ENCODE data around the gene HSPG2.
"Not testable (repeated sequence)": the region's sequence is repeated elsewhere in the genome, so short reads cannot be mapped to it uniquely, and the experiment has no call there.

The HSPG2 gene

DNA sequence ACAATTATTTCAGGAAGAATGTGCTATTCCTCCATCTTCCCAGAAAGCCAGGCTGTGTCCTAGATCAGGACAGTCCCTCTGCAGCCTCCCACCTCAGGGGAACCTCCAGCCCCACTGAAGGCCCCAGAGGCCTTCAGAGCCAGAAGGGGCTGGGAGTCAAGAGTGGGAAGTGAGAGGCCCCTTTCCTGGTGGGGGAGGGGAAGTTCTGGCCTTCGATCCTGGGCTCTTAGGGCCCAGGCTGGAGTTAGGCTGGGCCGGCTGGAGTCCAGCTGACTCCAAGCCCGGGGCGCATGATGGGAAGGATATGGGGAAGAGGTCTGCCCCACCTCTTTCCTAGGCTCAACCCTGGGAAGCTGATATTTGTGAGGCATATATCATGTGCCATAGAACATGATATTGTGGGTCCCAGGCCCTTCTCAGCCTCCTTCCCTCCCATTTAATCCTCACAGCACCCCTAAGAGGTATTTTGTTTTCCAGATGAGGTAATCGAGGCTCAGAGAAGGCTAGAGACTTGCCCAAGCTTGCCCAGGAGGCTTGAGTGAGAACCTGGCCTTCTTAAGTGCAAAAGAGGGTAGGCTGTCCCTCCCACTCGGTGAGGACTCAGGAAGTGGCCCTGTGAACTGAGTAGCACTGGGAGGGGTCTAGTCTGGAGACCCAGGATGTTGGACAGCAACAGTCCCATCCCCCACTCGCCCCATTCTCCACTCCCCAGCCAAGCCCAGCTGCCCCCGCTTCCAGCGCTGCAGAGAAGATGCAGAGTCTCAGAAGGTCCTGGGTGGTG is 18.6 kb upstream of the HSPG2 start:
- no peak for DNase-seq

DNA sequence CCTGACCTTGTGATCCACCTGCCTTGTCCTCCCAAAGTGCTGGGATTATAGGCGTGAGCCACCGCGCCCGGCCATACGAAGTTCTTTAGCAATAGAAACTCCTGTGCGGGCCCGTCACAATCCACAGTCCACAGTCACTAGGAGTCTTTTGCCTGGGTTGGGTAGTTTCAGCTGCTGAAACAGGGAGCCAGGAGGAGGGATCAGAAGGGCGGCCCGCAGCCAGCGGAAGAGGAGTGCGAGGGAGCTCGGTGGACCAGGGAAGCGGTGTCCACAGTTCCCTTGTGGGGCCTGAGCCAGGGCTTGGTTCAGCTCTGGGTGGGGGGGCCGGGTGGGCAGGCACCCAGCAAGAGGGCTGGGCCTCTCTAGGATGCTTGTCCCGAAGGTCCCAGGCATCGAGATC is 17.9 kb upstream of the HSPG2 start:
- no peak for DNase-seq

DNA sequence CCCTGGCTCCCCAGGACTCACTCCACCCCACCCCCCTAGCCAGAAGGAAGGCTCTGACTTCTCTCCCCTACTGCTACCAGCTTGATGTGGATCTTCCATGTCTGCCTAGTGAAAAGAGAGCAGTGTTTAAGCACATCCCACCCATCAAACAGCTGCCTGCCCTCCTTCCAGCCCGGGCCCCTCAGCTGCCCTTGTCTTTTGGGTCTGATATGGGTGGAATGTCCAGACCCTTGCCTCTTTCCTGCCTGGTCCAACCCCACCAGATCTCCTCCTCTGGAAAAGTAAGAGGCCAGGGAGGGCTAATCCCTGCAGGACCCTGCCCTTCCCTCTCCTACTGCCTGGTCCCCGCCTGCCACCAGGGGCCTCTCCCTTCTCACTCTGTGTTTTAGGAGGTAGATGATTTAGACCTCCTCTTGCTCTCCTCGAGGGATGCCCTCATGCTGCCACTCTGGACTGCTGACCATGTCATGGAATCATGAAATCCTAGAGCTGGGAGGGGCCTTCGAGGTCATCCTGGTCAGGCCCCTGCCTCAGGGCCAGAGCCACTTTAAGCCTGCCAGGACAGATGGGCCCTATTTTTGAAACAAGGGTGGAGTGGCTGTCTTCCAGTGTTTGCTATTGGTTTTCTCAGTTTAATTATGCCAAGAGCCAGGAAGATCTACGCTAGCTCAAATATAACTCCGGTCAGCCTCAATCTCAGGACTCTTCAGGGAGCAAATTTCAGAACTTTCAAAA is 15.8 kb upstream of the HSPG2 start:
- no peak for DNase-seq

DNA sequence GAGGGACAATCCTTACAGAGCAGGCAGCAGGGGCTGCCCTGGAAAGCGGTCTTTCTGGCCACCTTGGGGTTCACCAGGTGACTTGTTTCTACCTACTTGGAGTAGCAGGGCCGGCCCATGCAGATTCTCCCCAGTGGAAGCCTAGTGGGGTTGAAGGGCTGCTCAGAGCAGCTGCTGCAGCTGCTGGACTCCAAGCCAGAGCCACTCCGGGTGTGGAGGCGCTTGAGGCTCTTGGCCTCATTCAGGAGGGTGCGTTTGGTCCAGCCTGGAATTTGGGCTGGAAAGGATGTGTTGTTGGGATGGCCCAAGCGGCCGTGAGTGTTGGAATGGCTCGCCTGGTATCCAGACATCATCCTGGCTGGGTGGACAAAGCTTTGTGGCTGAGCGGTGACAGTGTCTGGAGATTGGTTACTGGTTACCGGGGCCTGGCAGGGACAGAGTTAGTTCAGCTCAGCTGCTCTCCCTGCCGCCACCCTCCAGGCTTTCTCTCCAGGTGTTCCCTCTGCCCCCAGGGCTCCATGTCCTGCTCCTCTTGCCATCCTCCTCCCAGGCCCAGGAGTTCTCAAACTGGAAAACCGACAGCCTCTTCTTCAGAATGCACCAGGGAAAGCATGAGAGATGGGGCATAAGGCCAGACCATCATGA is 14.2 kb upstream of the HSPG2 start:
- DNase-seq = no peak

DNA sequence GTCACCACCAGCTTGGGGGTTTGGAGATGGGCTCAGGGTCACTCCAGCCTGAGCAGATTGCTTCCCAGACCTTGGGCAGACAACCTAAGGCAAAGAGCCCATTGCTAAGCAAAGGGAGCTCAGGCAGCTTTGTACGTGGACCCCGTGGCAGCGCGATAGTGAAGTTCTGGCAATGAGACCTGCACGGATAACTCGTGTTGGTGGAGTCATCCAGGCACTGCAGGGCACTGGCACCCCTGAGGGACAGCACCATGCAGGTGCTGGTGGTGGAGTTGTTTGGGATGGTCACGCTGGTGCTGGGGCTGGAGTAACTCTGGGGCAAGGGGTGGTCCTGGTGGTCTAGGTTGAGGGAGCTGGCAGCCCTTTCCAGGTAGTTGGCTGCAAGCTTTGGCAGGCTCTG is 13.6 kb upstream of the HSPG2 start:
- no peak for DNase-seq

DNA sequence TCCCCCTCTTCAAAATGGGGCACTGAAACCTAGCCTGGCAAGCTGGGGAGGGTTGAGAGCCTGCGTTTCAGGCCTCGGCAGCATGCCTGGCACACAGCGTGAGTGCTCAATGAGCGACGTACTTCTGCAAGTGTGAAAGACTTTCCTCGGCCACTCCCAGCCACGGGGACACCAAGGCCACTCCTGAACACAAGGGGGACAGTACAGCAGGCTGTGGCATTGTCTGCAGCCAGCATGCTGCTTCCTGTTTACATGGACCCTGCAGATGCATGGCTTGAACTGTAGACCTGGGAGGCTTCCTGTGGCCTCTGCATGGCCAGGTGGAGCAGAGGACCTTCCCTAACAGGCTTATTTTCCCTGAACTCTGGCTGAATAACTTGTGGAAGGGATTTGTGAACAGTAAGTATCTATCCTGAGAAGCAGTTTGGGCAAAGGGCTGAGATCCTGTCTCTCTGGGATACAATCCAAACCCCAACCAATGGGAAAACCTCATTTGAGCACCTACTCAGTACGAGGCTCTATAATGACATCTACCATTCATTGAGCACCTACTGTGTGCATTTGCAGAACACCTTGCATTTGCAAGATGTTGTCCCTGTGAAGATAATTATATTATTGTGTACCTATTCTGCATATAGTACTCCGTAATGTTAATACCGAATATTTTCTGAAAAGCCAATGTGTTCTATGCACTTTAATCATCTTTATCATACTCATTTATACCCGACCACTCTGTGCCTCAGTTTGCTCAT is 9.9 kb upstream of the HSPG2 start:
- DNase-seq = no peak

DNA sequence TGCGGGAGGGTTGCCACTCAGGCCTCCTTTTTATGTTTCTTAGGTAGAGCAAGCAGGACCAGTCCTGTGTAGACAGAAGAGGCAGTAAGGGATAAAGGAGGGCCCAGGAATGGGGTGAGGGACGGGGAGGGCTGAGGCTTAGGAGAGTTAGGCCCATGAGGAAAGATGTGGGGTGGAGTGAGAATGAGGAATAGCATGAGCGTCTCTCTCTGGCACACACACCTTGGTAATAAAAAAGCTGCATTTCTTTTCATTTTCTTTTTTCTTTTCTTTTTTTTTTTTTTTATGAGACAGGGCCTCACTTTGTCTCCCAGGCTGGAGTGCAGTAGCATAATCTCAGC is 7.6 kb upstream of the HSPG2 start:
- DNase-seq = no peak

DNA sequence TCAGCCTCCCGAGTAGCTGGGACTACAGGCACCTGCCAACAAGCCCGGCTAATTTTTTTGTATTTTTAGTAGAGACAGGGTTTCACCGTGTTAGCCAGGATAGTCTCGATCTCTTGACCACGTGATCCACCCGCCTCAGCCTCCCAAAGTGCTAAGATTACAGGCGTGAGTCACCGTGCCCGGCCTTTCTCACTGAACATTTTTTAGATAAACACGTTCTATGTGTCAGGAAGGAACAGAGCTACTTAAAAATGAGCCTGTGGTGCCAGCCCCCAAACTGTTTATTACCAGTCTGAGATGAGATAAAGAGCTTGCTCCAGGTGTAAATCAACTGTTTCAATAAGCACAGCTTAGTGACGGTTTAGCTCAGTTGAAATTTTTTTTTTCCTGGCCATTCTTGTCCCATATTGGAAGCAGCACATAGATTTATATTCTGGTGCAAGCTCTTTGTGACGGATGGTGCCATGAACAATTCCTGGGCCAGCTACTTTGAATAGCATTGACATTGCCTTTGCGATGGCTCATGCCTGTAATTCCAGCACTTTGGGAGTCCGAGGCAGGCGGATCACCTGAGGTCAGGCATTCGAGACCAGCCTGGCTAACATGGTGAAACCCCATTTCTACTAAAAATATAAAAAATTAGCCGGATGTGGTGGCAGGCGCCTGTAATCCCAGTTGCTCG is 6.0 kb upstream of the HSPG2 start:
- not testable (repeated sequence) for DNase-seq

DNA sequence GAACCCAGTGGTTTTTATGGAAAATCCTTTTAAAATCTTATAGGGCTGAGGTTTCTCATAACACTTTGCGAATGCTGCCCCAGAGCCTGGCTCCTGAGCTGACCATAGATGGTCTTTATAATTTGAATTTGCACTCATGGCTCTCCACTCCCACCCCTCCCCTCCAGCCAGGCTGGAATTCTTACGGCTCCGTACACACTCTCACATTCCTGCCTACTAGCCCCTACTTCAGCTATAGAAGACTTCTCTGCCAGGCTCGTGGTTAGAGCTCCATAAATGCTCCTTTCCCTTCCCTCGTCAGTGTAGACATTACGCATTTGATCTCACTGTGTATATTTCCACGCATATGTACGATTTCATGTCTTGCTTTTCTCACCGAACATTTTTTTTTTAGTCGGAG is 5.4 kb upstream of the HSPG2 start:
- no peak for DNase-seq

DNA sequence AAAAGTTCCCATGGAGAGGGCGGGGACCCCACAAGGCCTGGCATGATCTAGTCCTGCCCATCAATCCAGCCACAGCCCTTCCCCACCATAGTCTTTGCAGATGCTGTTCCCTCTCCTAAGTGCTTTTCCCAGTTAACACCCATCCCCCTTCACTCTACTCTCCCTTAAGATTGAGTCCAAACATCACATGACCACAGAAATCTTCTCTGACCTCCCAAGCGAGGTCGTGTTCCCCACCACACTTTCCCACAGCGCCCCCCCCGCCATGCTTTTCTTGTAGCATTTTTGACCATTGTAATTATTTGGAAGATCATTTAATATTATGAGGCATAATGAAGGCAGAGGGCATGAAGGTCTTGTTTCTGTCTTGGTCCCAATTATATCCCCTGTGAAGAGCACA is 4.3 kb upstream of the HSPG2 start:
- DNase-seq = no peak

DNA sequence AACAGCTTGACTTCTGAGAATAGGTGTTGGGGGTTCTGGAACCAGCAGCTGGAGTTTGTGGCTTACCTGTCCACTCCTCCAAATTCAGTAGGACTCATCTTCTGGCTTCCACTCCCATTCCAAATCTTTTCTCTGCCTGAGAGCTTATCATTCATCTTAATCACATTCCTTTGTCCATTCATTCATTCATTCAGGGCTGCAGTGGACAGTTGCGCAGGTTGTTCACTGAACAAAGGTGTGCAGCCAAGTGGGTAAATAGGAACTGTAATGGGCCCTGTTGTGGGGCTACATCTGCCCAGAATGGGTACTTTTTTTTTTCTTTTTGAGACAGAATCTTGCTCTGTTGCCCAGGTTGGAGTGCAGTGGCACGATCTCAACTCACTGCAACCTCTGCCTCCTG is 3.4 kb upstream of the HSPG2 start:
- no peak for DNase-seq

DNA sequence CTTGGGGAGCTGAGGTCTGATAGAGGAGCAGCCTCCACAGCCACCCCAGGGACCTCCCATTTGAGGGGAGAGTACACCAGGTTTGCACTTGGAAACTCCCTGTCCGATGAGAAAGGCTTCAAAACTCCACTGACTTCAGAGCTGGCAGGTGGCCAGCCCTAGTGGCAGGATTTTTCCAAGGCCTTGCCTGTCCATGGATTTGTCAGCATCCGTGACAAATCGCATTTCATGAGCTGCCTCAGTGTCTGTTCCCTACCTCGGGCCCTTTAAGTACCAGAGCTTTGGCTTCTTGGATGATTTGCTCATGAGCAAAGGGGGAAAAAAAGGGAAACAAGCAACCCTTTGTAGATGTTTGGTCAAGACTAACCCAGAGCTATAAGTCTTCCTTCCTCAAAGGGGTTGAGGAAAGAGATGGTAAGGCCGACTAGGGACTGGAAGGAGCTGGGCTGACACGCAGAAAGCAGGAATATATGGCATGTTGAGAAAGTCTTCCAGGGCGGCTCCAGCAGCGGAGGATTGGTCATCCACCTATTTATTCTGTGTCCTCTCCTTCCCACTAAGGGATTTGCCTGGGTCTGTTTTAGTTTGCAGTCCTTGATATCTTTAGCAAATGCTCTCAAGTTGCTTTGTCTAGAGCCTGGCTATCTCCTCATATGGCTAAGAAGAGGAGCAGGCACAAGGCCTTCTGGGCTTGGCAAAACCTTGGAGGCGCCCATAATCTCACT is 2.7 kb upstream of the HSPG2 start:
- DNase-seq = no peak

DNA sequence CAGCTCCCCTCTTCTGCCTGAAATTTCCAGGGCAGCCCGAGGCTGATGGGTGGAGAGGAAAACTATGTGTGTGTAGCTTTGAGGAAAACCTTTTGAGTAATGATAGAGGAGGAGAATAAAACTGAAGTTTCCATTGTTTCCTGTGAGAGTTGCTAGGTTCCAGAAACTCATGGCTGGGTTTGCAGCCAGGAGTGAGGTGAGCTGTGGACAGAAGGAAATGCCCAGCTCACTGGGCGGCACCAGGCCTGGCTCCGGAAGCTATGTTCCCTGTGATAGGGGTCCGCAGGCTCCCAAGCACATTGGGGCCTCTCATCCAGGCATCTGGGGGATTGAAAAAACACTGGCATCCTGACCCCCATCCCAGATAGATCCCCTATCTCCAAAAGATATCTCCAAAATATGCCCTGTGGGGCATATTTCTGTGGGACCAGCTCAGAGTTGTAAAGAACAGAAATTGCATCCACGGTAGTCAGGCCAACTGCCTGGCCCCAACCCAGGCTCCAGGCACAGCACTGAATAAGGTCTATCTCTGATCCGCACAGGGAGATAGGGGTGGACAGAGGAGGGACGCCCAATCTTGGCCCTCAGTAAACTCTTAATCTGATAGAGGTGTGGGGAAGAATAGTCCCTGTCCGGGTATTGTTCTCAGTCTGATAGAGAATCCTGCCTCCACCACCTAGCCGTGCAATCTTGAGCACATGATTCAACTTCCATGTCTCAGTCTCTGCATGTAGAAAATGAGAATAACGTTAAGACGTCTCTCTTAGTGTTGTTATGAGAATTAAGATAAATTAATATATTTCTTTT is 1.8 kb upstream of the HSPG2 start:
- DNase-seq = no peak

DNA sequence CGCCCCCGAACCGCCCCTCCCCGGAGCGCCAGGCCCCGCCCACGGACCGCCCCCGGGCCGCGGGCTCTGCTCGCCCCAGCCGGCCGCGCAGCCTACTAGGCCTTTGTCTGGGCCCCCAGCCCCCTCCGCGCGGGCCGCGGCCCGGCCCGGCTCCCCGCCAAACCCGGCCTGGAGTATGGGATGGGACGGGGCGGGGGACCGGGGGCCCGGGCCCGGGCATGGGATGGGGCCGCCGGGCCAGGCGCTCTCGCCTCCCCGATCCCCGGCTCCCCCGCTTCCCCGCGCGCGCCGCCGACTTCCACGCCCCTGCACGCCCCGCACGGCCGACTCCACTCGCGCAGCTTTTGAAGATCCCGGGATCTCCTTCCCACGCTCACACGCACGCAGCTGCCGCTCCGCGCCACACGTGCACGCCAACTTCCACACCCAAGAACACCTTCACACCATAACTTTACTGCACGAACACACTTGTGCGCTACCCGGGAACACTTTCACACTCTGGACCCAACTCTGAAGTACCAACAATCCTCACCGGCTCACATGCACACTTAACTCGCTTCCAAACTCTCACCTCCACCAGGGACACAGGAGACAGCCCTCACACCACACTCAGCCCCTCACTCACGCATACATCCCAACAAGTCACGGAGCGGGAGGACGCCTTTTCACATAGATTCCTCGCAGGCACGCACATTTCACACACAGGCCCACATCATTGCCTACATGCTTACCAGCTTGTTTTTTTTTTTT is 437 bp upstream of the HSPG2 start:
- DNase-seq = peak; percentile 65

DNA sequence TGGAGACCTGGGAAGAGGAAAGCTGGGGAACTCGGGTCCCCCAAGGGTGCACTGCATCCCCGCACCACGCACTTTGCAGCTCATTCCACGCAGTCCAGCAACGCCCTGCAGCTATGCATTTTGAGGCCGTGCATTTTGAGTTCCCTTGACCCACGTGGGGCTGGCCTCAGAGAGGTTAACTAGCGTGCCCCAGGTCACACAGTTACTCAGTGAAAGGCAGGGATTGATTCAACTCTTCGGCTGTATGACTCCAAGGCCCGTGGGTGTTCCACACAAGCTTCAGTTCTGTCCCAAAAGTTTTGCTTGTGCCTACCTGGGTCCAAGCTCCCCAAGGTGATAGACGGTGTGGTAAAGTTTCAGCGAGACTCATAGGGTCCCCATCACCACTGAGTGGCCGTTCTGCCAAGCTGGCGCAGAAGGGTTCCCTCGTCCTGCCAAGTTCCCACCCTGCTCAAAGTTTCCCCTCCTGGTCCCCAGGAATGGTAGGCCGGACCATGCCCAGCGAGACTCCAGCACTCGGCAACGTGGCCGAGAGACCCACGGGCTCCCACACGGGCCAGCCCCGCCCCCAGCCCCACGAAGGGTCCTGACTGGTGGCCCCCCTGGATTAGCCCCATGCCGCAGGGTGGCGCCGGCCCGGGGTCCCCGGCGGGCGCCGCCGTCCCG is 611 bp downstream of the HSPG2 start:
- DNase-seq = peak; percentile 11

DNA sequence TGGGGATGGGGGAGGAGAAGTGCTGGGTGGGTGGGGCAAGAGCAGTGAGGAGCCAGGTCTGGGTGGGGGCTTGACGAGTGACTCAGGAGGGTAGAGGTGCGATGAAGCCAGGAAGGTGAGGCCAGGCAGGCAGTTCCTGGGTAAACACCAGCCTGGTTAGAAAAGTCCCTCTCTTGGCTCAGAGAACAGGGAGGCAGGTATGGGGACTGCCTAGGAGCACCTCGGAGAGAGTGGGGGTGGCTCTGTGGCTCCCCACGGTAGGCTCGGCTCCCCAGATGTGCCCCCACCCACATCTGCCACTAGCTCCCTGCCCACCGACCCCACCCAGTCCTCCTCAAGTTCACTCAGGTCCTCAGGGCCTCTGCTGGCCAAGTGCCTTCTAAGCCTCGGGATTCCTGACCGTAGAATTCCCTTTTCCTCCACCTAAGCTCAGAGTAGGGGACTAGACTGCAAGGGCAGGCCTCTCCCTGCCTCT is 1.2 kb downstream of the HSPG2 start:
- no peak for DNase-seq

DNA sequence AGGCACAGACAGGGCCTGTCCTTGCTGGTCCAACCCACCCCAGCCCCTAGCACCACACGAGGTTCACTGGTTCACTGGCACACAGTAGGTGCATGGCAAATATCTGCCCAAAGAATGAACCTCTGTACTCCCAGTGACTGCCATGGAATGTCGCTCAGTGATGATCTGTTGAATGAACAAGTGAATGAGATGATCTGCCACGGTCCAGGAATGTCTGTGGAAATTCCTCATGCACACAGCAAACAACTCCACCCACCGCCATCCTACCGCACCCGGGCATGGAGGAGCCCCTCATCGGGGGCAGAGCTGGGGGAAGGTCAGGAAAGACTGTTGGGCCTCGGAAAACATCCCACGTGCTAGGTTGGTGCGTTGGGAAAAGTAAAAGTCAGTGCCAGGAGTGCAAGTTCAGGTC is 1.7 kb downstream of the HSPG2 start:
- no peak for DNase-seq

DNA sequence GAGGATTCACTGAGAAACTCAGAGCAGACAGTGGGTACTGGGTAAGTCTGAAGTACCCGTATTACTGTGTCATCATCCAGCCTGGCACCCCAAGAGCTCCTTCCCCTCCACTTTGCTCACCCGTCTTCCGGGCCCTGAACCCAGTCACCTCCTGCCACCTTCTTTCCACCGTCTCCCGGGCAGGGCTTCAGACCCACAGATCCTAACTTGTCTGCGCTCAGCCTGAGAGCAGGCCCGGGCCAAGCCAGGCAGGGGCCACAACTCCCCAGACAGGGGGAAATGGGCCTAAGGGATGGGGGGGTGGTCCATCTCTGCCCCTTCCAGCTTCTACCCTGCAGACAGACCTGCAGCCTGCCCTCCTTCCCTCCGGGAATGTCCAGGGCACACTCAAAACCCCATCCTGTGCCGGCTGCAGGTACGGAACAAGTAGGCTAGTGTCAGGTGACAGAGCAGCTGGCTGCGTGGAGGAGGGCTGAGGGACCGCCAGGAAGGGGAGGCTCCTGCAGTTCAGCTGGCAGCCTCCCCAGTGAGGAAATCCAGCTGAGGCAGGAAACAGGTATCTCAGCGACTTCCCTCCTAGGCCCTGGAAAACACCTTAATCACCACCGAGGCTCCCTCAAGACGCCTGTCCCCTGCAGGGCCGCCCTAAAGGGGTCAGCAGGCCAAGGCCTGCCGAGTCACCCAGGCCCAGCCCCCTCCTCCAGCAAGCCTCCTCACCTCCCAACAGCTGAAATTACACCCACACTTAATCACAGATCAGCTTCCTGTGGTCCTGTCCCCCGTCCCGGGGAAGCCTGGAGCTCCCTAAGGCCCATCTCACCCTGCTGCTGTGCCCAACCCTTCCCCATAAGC is 3.5 kb downstream of the HSPG2 start:
- DNase-seq = no peak

DNA sequence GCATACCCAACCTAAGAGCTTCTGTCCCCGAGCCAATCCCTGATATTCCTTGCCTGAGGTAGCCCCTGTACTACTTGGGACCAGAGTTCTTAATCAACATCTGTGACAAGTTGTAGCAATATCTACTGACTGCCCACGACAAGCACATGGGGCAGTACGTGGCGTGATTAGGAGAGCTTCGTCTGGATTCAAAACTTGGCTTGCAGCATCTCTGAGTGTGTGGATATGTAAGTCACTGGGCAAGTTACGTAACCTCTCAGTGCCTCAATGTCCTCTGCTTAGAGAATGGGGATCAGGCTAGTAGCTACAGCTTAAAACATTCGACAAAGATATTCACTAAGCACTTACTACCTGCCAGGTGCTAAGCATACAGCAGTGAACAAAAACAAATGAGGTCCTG is 5.0 kb downstream of the HSPG2 start:
- DNase-seq = no peak

Data from stimulated activated CD4-positive, alpha-beta T cell treated with anti-CD3 and anti-CD28 coated beads, Interleukin-4, amount 100 ng/mL, for 24 hours (primary cell).